Heart left ventricle (tissue), 13 donors: ENCODE measurements around the gene PCBP3.

Experiments
- CTCF ChIP-seq, 12 donors: fragments of 200-600 bp; sonication (generic) in 4 of 12; IDR thresholded peaks; one replicate each; pipeline versions ENCODE4 v1.5.0 to v1.8.0; 2018 to 2022; ENCODE audit warnings: antibody characterized with exemption in 12 of 12, mild to moderate bottlenecking in 5 of 12
- POLR2A ChIP-seq, 2 donors: fragments of 450-650 bp; IDR thresholded peaks; one replicate each; pipeline ENCODE4 v1.6.1; 2017; ENCODE audit warnings: antibody characterized with exemption in 2 of 2, mild to moderate bottlenecking in 2 of 2, moderate library complexity in 2 of 2
- donor health status: ischemic (EF 13 %, LVEDD 7.1; RV severe dilation, severe dysfunction).
- donor health status: DM: no; HTN: yes; CAD: no.
- donor health status: DM: no; HTN: no; CAD: no.
- donor health status: ischemic (EF 25% LVEDD 6.9; RV normal size, moderate dysfunction).
- donor health status: ischemic (EF 25% LVEDD 5.7; RV mildly dilated, moderate dysfunction).
- donor health status: ischemic (EF 35%, LVEDD 5.7; RV mildly dilated, moderate dysfunction).
- donor health status: nonischemic (EF 11% LVEDD 7.7; RV severe dilation, severe dysfunction).
- donor health status: DM: yes; HTN: yes; CAD: no.
- donor health status: PGD.
- donor health status: ischemic (EF 29% LVEDD 5.4; RV normal size, mild dysfunction).
- donor health status: nonischemic (EF 23%, LVEDD 6.1; RV moderate dilation, normal function).

GRCh38 chr21:45781741-45782140 is 138.2 kb downstream of the PCBP3 start:
- TF ChIP-seq CTCF (IDR thresholded peaks at IDR 0.05) (no peak), POLR2A (IDR thresholded peaks at IDR 0.05) (no peak)
